ENCODE results near the gene SRSF4. TPM values are rescaled to one million over a fixed set of nuclear protein-coding genes. Genes with fewer than 3 reads are reported as not detected.

Gene SRSF4
- total and polyA plus RNA-seq, 3 donors from 2014 or later: 63.2 to 81.7 (median 77.1) TPM

GRCh38 chr1:29177022-29177705 is 4.5 kb downstream of the SRSF4 start:
- Histone ChIP-seq H3K4me1 (peaks cover 24% of the 10 kb centered on the region), H3K4me3 (no peak overlapping the region), H3K27ac (peak overlapping the region in 1 of 2 donors; percentile 32), H3K27me3 (no peaks in the 10 kb centered on the region), H3K36me3 (ENCODE audit: low read depth, missing control alignments) (no peaks in the 10 kb centered on the region), H3K9me3 (no peaks in the 10 kb centered on the region)
- TF ChIP-seq POLR2A (IDR thresholded peaks at IDR 0.05) (no peak), CTCF (IDR thresholded peaks at IDR 0.05) (no peak)
- 71 to 75% methylated on average over 12 of the region's 12 CpGs for WGBS, 2 donors
- intact Hi-C loops (cut with DNase I; ENCODE audit: low total_unique reads): no loop called here
- DNase-seq: no peak

- Histone ChIP-seq H3K4me1 (peaks cover 24% of the 10 kb centered on the region), H3K9me3 (no peaks in the 10 kb centered on the region), H3K27ac (peak overlapping the region in 1 of 2 donors; percentile 32), H3K4me3 (no peak overlapping the region), H3K36me3 (ENCODE audit: low read depth, missing control alignments) (no peaks in the 10 kb centered on the region), H3K27me3 (no peaks in the 10 kb centered on the region)
- DNase-seq: no peak
- WGBS, 2 donors: 52 to 62% methylated on average over 4 of the region's 4 CpGs
- TF ChIP-seq CTCF (IDR thresholded peaks at IDR 0.05) (no peak), POLR2A (IDR thresholded peaks at IDR 0.05) (no peak)
- intact Hi-C loops (cut with DNase I; ENCODE audit: low total_unique reads): no loop called here
These were observed 5.1 kb downstream of the SRSF4 start for GRCh38 chr1:29176576-29176975.

GRCh38 chr1:29172415-29172939 is 9.2 kb downstream of the SRSF4 start:
- Histone ChIP-seq H3K27me3 (no peaks in the 10 kb centered on the region), H3K4me1 (peaks cover 17% of the 10 kb centered on the region), H3K27ac (no peak overlapping the region), H3K9me3 (no peaks in the 10 kb centered on the region), H3K36me3 (ENCODE audit: low read depth, missing control alignments) (no peaks in the 10 kb centered on the region), H3K4me3 (no peak overlapping the region)
- no peak for DNase-seq
- 93 to 96% methylated on average over 8 of the region's 8 CpGs for WGBS, 2 donors
- TF ChIP-seq CTCF (IDR thresholded peaks at IDR 0.05): no peak
- TF ChIP-seq POLR2A (IDR thresholded peaks at IDR 0.05): no peak
- intact Hi-C loops (cut with DNase I; ENCODE audit: low total_unique reads): no loop called here

GRCh38 chr1:29171521-29171920 is 10.2 kb downstream of the SRSF4 start:
- no peaks in the 10 kb centered on the region for H3K27me3 ChIP-seq
- TF ChIP-seq CTCF (IDR thresholded peaks at IDR 0.05): no peak
- TF ChIP-seq POLR2A (IDR thresholded peaks at IDR 0.05): no peak

GRCh38 chr1:29171089-29171488 is 10.6 kb downstream of the SRSF4 start:
- DNase-seq: peak; percentile 4
- WGBS, 2 donors: 29 to 45% methylated on average over 3 of the region's 3 CpGs
- TF ChIP-seq CTCF (IDR thresholded peaks at IDR 0.05): no peak
- TF ChIP-seq POLR2A (IDR thresholded peaks at IDR 0.05): no peak
- Histone ChIP-seq H3K9me3 (no peaks in the 10 kb centered on the region), H3K36me3 (ENCODE audit: low read depth, missing control alignments) (no peaks in the 10 kb centered on the region), H3K27ac (no peak overlapping the region), H3K27me3 (no peaks in the 10 kb centered on the region), H3K4me1 (peaks cover 23% of the 10 kb centered on the region), H3K4me3 (no peak overlapping the region)
- intact Hi-C loops (cut with DNase I; ENCODE audit: low total_unique reads): no loop called here

More at GRCh38 chr1:29171521-29171920, 10.2 kb downstream of the SRSF4 start:
- Histone ChIP-seq H3K4me3 (no peak overlapping the region), H3K27ac (no peak overlapping the region), H3K9me3 (no peaks in the 10 kb centered on the region), H3K36me3 (ENCODE audit: low read depth, missing control alignments) (no peaks in the 10 kb centered on the region), H3K4me1 (peaks cover 19% of the 10 kb centered on the region)
- no peak for DNase-seq
- intact Hi-C loops (cut with DNase I; ENCODE audit: low total_unique reads): no loop called here
- 87 to 88% methylated on average over 5 of the region's 5 CpGs for WGBS, 2 donors

Data from testis (tissue), 3 donors.